ENCODE data around the gene TAOK3. TPM values are rescaled to one million over a fixed set of nuclear protein-coding genes. Genes with fewer than 3 reads are reported as not detected.

Gene TAOK3
- total RNA-seq, 2 donors from 2014 or later = 52.2 to 52.5 TPM

- no peak for DNase-seq (ENCODE audit: low spot score)
- H3K27ac ChIP-seq = no peak overlapping the region
- H3K36me3 ChIP-seq = no peaks in the 10 kb centered on the region
- TF ChIP-seq POLR2AphosphoS5 (IDR thresholded peaks at IDR 0.05) = no peak
- TF ChIP-seq POLR2A (IDR thresholded peaks at IDR 0.05) = no peak
- TF ChIP-seq, protein P1, sequence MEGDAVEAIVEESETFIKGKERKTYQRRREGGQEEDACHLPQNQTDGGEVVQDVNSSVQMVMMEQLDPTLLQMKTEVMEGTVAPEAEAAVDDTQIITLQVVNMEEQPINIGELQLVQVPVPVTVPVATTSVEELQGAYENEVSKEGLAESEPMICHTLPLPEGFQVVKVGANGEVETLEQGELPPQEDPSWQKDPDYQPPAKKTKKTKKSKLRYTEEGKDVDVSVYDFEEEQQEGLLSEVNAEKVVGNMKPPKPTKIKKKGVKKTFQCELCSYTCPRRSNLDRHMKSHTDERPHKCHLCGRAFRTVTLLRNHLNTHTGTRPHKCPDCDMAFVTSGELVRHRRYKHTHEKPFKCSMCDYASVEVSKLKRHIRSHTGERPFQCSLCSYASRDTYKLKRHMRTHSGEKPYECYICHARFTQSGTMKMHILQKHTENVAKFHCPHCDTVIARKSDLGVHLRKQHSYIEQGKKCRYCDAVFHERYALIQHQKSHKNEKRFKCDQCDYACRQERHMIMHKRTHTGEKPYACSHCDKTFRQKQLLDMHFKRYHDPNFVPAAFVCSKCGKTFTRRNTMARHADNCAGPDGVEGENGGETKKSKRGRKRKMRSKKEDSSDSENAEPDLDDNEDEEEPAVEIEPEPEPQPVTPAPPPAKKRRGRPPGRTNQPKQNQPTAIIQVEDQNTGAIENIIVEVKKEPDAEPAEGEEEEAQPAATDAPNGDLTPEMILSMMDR (IDR thresholded peaks at IDR 0.05) = no peak
- intact Hi-C loops (cut with DNase I) = no loop called here
- no peaks in the 10 kb centered on the region for H3K4me1 ChIP-seq (replicated peaks)
- H3K9me3 ChIP-seq = no peaks in the 10 kb centered on the region
- no peak overlapping the region for H3K4me3 ChIP-seq
- no peaks in the 10 kb centered on the region for H3K27me3 ChIP-seq (replicated peaks; ENCODE audit: insufficient read depth)
Observed at GRCh38 chr12:118344829-118345228, 27.9 kb downstream of the TAOK3 start.

GRCh38 chr12:118342090-118342489 is 30.6 kb downstream of the TAOK3 start:
- no peaks in the 10 kb centered on the region for H3K27me3 ChIP-seq (replicated peaks; ENCODE audit: insufficient read depth)
- no peaks in the 10 kb centered on the region for H3K36me3 ChIP-seq
- no peaks in the 10 kb centered on the region for H3K9me3 ChIP-seq
- no peak overlapping the region for H3K27ac ChIP-seq
- intact Hi-C loops (cut with DNase I) = no loop called here
- peak; percentile 26 for DNase-seq (ENCODE audit: low spot score)
- H3K4me1 ChIP-seq (replicated peaks) = no peaks in the 10 kb centered on the region
- no peak overlapping the region for H3K4me3 ChIP-seq
- 21% methylated on average over 2 of the region's 2 CpGs for WGBS
- TF ChIP-seq POLR2A (IDR thresholded peaks at IDR 0.05) = no peak
- peak; percentile 76 for TF ChIP-seq POLR2AphosphoS5 (IDR thresholded peaks at IDR 0.05)
- TF ChIP-seq, protein P1 (IDR thresholded peaks at IDR 0.05) = no peak

GRCh38 chr12:118337194-118337838 is 35.4 kb downstream of the TAOK3 start:
- Histone ChIP-seq H3K27ac (peak overlapping the region in 1 of 2 donors; percentile 36), H3K36me3 (no peaks in the 10 kb centered on the region), H3K27me3 (replicated peaks; ENCODE audit: insufficient read depth) (no peaks in the 10 kb centered on the region), H3K4me1 (replicated peaks) (no peaks in the 10 kb centered on the region), H3K4me3 (no peak overlapping the region), H3K9me3 (no peaks in the 10 kb centered on the region)
- intact Hi-C loops (cut with DNase I) = no loop called here
- DNase-seq (ENCODE audit: low spot score) = peak; percentile 23
- TF ChIP-seq POLR2AphosphoS5 (IDR thresholded peaks at IDR 0.05) (peak; percentile 15), POLR2A (IDR thresholded peaks at IDR 0.05) (no peak)
- TF ChIP-seq, protein P1 (IDR thresholded peaks at IDR 0.05) = no peak
- 33% methylated on average over 6 of the region's 6 CpGs for WGBS

DNA sequence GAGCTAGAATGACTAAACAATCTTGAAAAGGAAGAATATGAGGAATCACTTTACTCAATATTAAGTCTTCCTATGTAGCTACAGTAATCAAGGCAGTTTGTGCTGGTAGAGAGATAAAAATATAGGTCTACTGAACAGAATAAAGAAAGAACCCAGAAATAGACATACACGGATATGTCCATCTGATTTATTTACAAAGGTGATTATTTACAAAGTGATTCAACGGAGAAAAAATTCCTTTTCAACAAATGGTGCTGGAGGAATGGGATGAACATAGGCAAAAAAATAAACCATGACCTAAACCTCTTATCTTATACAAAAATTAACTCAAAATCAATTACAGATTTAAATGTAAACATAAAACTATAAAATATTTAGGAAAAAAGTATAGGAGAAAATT is 36.6 kb downstream of the TAOK3 start:
- intact Hi-C loops (cut with DNase I) = no loop called here
- no peaks in the 10 kb centered on the region for H3K36me3 ChIP-seq
- H3K4me3 ChIP-seq = no peak overlapping the region
- no peaks in the 10 kb centered on the region for H3K27me3 ChIP-seq (replicated peaks; ENCODE audit: insufficient read depth)
- H3K27ac ChIP-seq = no peak overlapping the region
- TF ChIP-seq POLR2A (IDR thresholded peaks at IDR 0.05) = no peak
- no peaks in the 10 kb centered on the region for H3K4me1 ChIP-seq (replicated peaks)
- no peak for DNase-seq (ENCODE audit: low spot score)
- 78% methylated on average over 2 of the region's 2 CpGs for WGBS
- H3K9me3 ChIP-seq = no peaks in the 10 kb centered on the region

- no peaks in the 10 kb centered on the region for H3K27me3 ChIP-seq (replicated peaks; ENCODE audit: insufficient read depth)
- TF ChIP-seq, protein P1 (IDR thresholded peaks at IDR 0.05) = no peak
- no peak for TF ChIP-seq POLR2AphosphoS5 (IDR thresholded peaks at IDR 0.05)
- TF ChIP-seq POLR2A (IDR thresholded peaks at IDR 0.05) = no peak
- H3K9me3 ChIP-seq = no peaks in the 10 kb centered on the region
- H3K36me3 ChIP-seq = no peaks in the 10 kb centered on the region
- 96% methylated on average over 4 of the region's 4 CpGs for WGBS
- no peak for DNase-seq (ENCODE audit: low spot score)
- no peaks in the 10 kb centered on the region for H3K4me1 ChIP-seq (replicated peaks)
- intact Hi-C loops (cut with DNase I) = no loop called here
- H3K27ac ChIP-seq = no peak overlapping the region
- H3K4me3 ChIP-seq = no peak overlapping the region
Observed at GRCh38 chr12:118334939-118335567, 37.7 kb downstream of the TAOK3 start.

Data from prostate gland (tissue), 2 donors.